ENCODE results near the gene ZRSR2. TPM values are rescaled to one million over a fixed set of nuclear protein-coding genes. Genes with fewer than 3 reads are reported as not detected.
A peak's percentile ranks its signal among the peaks of the same experiment; 100 is the strongest.

ZRSR2 gene
- total and polyA plus RNA-seq, 2 of the 13 experiments (the other 11 are each of a cell fraction or from before 2014, with no cell fraction given): 3.6 to 4.9 TPM

DNA sequence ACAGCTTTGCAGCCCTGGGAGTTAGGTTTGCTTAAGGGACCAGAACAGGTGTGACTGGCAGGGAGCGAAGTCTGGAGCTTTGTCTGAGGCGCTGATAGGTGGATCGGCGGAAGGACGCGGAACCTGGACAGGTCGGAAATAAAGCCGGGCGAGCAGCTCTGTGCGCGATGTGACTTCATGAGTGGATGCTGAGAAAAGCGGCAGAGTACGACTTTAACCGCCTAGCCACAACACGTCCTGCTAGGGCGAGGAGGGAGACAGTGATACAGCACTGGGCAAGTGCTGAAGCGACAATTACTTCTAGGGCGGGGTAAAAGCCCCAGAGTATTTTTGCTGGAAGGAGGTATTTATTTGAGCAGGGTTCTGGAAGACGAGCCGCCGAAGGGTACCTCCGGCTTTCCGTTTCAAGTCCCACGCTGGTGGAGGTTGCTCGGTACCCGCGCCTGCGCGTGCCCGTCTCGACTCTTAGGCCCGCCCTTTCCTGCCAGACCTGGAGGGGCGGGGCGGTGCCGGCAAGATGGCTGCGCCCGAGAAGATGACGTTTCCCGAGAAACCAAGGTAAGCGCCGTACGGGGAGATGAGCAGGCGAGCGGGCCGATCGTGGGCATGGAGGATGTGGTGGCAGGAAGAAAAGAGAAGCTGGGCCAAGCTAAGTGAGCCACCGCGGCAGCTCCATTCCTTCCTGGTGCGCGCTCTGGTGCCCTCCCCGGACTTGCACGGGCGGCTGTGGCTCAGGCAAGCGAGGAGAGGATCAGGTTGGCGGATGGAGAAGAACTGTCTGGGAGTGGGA, at the start of gene ZRSR2 (continued):
- TF ChIP-seq PHF8 (CRISPR knock-in tag; IDR thresholded peaks at IDR 0.05) (peak; percentile 71), SMARCC2 (IDR thresholded peaks at IDR 0.05) (no peak), ISL2 (CRISPR knock-in tag; IDR thresholded peaks at IDR 0.05) (no peak), TCF12 (IDR thresholded peaks at IDR 0.05) (no peak), TCF12 (CRISPR knock-in tag; IDR thresholded peaks at IDR 0.05) (no peak), MXD4 (CRISPR knock-in tag; IDR thresholded peaks at IDR 0.05) (no peak), RARA (CRISPR knock-in tag; IDR thresholded peaks at IDR 0.05) (no peak), ZNF256 (CRISPR knock-in tag; conservative IDR thresholded peaks at IDR 0.05) (no peak), HES4 (CRISPR knock-in tag; IDR thresholded peaks at IDR 0.05; ENCODE audit: borderline replicate concordance) (no peak), ZFP90 (CRISPR knock-in tag; IDR thresholded peaks at IDR 0.05; ENCODE audit: borderline replicate concordance) (no peak), SPEN (CRISPR knock-in tag; IDR thresholded peaks at IDR 0.05; ENCODE audit: low read depth) (peak; percentile 37; the same call in 1 of the 2 replicates), PAWR (CRISPR knock-in tag; IDR thresholded peaks at IDR 0.05; ENCODE audit: borderline replicate concordance) (no peak), ZNF572 (CRISPR knock-in tag; IDR thresholded peaks at IDR 0.05) (no peak), RELA (CRISPR knock-in tag; IDR thresholded peaks at IDR 0.05) (no peak), HNF4A (CRISPR knock-in tag; IDR thresholded peaks at IDR 0.05) (0 out of 2 replicates have a peak, but pooled peaks have one; percentile 8), ZKSCAN1 (IDR thresholded peaks at IDR 0.05; ENCODE audit: low read length) (no peak), YEATS2 (CRISPR knock-in tag; IDR thresholded peaks at IDR 0.05; ENCODE audit: borderline replicate concordance) (no peak)
- TF ChIP-seq, protein P1, sequence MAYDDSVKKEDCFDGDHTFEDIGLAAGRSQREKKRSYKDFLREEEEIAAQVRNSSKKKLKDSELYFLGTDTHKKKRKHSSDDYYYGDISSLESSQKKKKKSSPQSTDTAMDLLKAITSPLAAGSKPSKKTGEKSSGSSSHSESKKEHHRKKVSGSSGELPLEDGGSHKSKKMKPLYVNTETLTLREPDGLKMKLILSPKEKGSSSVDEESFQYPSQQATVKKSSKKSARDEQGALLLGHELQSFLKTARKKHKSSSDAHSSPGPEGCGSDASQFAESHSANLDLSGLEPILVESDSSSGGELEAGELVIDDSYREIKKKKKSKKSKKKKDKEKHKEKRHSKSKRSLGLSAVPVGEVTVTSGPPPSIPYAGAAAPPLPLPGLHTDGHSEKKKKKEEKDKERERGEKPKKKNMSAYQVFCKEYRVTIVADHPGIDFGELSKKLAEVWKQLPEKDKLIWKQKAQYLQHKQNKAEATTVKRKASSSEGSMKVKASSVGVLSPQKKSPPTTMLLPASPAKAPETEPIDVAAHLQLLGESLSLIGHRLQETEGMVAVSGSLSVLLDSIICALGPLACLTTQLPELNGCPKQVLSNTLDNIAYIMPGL (CRISPR knock-in tag; IDR thresholded peaks at IDR 0.05; ENCODE audit: borderline replicate concordance in 1 of 2, low read depth in 1 of 2): peak; percentile 32 to 48; a peak in 1 of 4 replicates
- TF ChIP-seq, protein P2, sequence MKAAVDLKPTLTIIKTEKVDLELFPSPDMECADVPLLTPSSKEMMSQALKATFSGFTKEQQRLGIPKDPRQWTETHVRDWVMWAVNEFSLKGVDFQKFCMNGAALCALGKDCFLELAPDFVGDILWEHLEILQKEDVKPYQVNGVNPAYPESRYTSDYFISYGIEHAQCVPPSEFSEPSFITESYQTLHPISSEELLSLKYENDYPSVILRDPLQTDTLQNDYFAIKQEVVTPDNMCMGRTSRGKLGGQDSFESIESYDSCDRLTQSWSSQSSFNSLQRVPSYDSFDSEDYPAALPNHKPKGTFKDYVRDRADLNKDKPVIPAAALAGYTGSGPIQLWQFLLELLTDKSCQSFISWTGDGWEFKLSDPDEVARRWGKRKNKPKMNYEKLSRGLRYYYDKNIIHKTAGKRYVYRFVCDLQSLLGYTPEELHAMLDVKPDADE (CRISPR knock-in tag; IDR thresholded peaks at IDR 0.05): no peak
- TF ChIP-seq, protein P3, sequence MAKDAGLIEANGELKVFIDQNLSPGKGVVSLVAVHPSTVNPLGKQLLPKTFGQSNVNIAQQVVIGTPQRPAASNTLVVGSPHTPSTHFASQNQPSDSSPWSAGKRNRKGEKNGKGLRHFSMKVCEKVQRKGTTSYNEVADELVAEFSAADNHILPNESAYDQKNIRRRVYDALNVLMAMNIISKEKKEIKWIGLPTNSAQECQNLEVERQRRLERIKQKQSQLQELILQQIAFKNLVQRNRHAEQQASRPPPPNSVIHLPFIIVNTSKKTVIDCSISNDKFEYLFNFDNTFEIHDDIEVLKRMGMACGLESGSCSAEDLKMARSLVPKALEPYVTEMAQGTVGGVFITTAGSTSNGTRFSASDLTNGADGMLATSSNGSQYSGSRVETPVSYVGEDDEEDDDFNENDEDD (CRISPR knock-in tag; IDR thresholded peaks at IDR 0.05; ENCODE audit: borderline replicate concordance): no peak
- TF ChIP-seq, protein P4, sequence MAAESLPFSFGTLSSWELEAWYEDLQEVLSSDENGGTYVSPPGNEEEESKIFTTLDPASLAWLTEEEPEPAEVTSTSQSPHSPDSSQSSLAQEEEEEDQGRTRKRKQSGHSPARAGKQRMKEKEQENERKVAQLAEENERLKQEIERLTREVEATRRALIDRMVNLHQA (CRISPR knock-in tag; IDR thresholded peaks at IDR 0.05): no peak
- TF ChIP-seq, protein P5, sequence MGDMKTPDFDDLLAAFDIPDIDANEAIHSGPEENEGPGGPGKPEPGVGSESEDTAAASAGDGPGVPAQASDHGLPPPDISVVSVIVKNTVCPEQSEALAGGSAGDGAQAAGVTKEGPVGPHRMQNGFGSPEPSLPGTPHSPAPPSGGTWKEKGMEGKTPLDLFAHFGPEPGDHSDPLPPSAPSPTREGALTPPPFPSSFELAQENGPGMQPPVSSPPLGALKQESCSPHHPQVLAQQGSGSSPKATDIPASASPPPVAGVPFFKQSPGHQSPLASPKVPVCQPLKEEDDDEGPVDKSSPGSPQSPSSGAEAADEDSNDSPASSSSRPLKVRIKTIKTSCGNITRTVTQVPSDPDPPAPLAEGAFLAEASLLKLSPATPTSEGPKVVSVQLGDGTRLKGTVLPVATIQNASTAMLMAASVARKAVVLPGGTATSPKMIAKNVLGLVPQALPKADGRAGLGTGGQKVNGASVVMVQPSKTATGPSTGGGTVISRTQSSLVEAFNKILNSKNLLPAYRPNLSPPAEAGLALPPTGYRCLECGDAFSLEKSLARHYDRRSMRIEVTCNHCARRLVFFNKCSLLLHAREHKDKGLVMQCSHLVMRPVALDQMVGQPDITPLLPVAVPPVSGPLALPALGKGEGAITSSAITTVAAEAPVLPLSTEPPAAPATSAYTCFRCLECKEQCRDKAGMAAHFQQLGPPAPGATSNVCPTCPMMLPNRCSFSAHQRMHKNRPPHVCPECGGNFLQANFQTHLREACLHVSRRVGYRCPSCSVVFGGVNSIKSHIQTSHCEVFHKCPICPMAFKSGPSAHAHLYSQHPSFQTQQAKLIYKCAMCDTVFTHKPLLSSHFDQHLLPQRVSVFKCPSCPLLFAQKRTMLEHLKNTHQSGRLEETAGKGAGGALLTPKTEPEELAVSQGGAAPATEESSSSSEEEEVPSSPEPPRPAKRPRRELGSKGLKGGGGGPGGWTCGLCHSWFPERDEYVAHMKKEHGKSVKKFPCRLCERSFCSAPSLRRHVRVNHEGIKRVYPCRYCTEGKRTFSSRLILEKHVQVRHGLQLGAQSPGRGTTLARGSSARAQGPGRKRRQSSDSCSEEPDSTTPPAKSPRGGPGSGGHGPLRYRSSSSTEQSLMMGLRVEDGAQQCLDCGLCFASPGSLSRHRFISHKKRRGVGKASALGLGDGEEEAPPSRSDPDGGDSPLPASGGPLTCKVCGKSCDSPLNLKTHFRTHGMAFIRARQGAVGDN (CRISPR knock-in tag; IDR thresholded peaks at IDR 0.05): peak; percentile 72

All from HepG2 (cell line).